ENCODE results near the gene CPNE5. TPM values are rescaled to one million over a fixed set of nuclear protein-coding genes. Genes with fewer than 3 reads are reported as not detected.

The CPNE5 gene
- total and polyA plus RNA-seq, 2 experiments from 2014 or later = 0.30 to 1.2 TPM

DNA sequence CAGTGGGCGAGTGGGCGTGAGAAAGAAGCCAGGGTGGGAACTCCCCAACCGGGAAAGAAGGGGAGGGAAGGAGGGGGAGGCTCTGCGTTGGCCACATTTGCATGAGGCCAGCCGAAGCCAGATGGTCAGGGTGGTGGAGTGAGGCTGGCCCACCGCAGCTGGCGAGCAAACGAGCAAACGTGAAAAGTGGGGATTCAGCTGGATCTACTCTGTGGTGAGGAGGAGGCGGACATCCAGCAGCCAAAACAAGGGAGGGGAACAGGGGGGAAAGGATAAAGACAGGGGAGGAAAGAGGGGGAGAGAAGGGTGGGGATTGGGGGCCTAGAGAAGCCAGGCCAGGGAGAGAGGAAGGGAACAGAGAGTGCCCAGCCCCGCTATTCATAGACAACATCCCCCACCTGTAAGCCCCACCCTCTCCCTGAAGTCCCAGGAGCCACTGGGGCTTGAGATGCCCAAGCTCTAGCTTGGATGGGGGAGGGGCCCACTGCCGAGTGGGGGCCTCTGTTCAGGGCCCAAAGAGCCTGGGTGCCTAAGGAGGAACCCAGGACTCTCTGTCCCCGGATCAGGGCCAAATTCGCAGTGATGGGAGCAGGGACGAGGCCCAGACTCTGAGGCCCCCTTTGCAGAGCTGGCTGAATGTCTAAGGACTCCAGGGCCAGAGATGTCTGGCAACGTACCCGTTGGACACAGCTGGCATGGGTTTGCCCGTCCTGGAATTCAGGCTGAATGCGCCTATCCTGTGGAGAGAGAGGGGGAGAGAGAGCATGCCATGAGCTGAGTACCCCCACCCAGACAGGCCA, 45.1 kb downstream of the CPNE5 start:
- peaks cover 6% of the 10 kb centered on the region for H3K27me3 ChIP-seq
- peak overlapping the region; percentile 17 for H3K27ac ChIP-seq
- DNase-seq (ENCODE audit: low spot score) = peak; percentile 12
- TF ChIP-seq EZH2phosphoT487 (IDR thresholded peaks at IDR 0.05; ENCODE audit: low read depth, severe bottlenecking, unreplicated experiment) (no peak), EZH2 (IDR thresholded peaks at IDR 0.05; ENCODE audit: borderline replicate concordance) (no peak)
- TF ChIP-seq, protein P1, sequence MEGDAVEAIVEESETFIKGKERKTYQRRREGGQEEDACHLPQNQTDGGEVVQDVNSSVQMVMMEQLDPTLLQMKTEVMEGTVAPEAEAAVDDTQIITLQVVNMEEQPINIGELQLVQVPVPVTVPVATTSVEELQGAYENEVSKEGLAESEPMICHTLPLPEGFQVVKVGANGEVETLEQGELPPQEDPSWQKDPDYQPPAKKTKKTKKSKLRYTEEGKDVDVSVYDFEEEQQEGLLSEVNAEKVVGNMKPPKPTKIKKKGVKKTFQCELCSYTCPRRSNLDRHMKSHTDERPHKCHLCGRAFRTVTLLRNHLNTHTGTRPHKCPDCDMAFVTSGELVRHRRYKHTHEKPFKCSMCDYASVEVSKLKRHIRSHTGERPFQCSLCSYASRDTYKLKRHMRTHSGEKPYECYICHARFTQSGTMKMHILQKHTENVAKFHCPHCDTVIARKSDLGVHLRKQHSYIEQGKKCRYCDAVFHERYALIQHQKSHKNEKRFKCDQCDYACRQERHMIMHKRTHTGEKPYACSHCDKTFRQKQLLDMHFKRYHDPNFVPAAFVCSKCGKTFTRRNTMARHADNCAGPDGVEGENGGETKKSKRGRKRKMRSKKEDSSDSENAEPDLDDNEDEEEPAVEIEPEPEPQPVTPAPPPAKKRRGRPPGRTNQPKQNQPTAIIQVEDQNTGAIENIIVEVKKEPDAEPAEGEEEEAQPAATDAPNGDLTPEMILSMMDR (IDR thresholded peaks at IDR 0.05; ENCODE audit: poor library complexity) = no peak
- no peak overlapping the region for H2AFZ ChIP-seq
- no peaks in the 10 kb centered on the region for H4K20me1 ChIP-seq (ENCODE audit: insufficient read depth, poor library complexity, severe bottlenecking)
- no peak overlapping the region for H3K4me2 ChIP-seq
- no peaks in the 10 kb centered on the region for H3K36me3 ChIP-seq (replicated peaks; ENCODE audit: insufficient read depth, low read depth)
- WGBS (ENCODE audit: low lambda C conversion rate, missing lambda C conversion rate) = 63% methylated on average over 18 of the region's 19 CpGs
- H3K79me2 ChIP-seq = no peaks in the 10 kb centered on the region
- peaks cover 4% of the 10 kb centered on the region for H3K4me1 ChIP-seq (ENCODE audit: insufficient read depth)
- no peak overlapping the region for H3K4me3 ChIP-seq
- H3K9me3 ChIP-seq (ENCODE audit: low read depth) = no peaks in the 10 kb centered on the region
- no peaks in the 10 kb centered on the region for H3K9me2 ChIP-seq (replicated peaks; ENCODE audit: insufficient read depth)

DNA sequence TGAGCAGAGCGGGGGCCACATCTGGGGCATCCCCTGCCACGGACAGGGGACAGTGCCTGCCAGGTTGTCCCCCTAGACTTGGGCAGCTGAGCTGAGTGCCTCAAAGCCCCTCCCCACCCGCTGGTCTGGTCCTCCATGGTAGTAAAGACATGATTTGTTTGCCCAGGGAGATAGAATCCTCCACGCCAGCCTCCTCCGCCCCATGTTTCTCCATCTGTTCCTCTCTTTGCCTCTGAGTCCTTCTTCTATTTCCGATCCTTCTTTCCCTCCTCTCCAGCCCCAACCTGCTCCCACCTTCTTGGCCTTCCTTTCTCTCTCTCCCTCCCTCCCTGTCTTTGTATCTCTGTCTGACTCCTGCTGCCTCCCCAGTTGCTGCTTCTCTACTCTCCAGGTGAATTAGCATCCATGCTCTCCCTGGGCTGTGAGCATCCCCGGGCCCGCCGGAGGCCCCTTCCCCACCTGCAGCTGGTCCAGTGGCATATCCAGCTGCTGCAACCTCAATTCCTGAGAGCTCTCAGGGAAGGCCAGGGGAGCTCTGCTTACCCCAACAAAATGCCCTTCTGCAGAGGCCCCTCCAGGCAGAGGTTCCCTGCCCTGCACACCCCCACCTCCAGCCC, 45.8 kb downstream of the CPNE5 start:
- TF ChIP-seq, protein P1 (IDR thresholded peaks at IDR 0.05; ENCODE audit: poor library complexity) = no peak
- no peak for TF ChIP-seq EZH2 (IDR thresholded peaks at IDR 0.05; ENCODE audit: borderline replicate concordance)
- no peak for TF ChIP-seq EZH2phosphoT487 (IDR thresholded peaks at IDR 0.05; ENCODE audit: low read depth, severe bottlenecking, unreplicated experiment)
- Histone ChIP-seq H3K4me3 (no peak overlapping the region), H2AFZ (no peak overlapping the region), H3K27me3 (peaks cover 6% of the 10 kb centered on the region), H4K20me1 (ENCODE audit: insufficient read depth, poor library complexity, severe bottlenecking) (no peaks in the 10 kb centered on the region), H3K4me2 (no peak overlapping the region), H3K4me1 (ENCODE audit: insufficient read depth) (peaks cover 4% of the 10 kb centered on the region), H3K27ac (peak overlapping the region; percentile 17), H3K36me3 (replicated peaks; ENCODE audit: insufficient read depth, low read depth) (no peaks in the 10 kb centered on the region), H3K79me2 (no peaks in the 10 kb centered on the region), H3K9me2 (replicated peaks; ENCODE audit: insufficient read depth) (no peaks in the 10 kb centered on the region), H3K9me3 (ENCODE audit: low read depth) (no peaks in the 10 kb centered on the region)
- no peak for DNase-seq (ENCODE audit: low spot score)
- 69% methylated on average over 8 of the region's 9 CpGs for WGBS (ENCODE audit: low lambda C conversion rate, missing lambda C conversion rate)

DNA sequence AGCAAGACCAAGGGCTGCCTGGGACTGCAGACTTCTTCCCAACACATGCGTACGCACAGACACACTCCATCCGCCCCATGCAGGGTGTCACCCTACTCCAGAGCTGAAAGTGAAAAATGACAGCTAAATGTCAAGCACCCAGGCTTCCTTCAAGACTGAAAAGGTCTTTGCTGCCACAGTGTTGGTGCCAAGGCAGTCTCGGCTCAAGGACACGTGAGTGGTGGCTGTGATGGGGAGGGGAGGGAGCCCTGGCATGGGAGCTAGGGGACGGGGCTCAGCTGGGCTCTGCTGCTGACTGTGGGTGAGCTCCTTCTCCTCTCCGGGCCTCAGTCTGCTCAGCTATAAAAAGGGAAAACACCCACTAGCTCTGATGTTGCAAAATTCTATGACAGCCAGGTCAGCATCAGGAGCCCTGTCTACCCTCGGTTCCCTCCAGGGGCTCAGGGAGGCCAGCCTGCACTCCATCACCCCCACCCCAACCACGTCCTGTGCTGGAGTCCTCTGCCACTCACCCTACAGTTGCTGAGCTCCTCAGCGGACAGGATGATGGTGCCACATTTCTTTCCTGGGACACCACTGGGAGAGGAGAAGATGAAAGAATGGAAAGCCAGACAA, 47.6 kb downstream of the CPNE5 start:
- Histone ChIP-seq H2AFZ (no peak overlapping the region), H3K4me2 (no peak overlapping the region), H3K4me1 (ENCODE audit: insufficient read depth) (peaks cover 4% of the 10 kb centered on the region), H3K9me3 (ENCODE audit: low read depth) (no peaks in the 10 kb centered on the region), H3K27ac (no peak overlapping the region), H3K4me3 (no peak overlapping the region), H3K9me2 (replicated peaks; ENCODE audit: insufficient read depth) (no peaks in the 10 kb centered on the region), H4K20me1 (ENCODE audit: insufficient read depth, poor library complexity, severe bottlenecking) (no peaks in the 10 kb centered on the region), H3K27me3 (peaks cover 6% of the 10 kb centered on the region), H3K79me2 (no peaks in the 10 kb centered on the region), H3K36me3 (replicated peaks; ENCODE audit: insufficient read depth, low read depth) (no peaks in the 10 kb centered on the region)
- TF ChIP-seq EZH2phosphoT487 (IDR thresholded peaks at IDR 0.05; ENCODE audit: low read depth, severe bottlenecking, unreplicated experiment) (no peak), EZH2 (IDR thresholded peaks at IDR 0.05; ENCODE audit: borderline replicate concordance) (no peak)
- TF ChIP-seq, protein P1 (IDR thresholded peaks at IDR 0.05; ENCODE audit: poor library complexity) = no peak
- DNase-seq (ENCODE audit: low spot score) = no peak
- WGBS (ENCODE audit: low lambda C conversion rate, missing lambda C conversion rate) = 82% methylated on average over 9 of the region's 10 CpGs
